HG02852 (cell line): ENCODE results near the gene PRCD.
A peak's percentile ranks its signal among the peaks of the same experiment; 100 is the strongest.

ENCODE experiments used
- ATAC-seq: cut with Tn5 transposase; IDR thresholded peaks from one replicate; pipeline ENCODE4 v1.9.1; 2021; ENCODE audit warnings: mild to moderate bottlenecking, moderate library complexity; ENCODE audit not compliant: unreplicated experiment

The PRCD gene, protein sequence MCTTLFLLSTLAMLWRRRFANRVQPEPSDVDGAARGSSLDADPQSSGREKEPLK

DNA sequence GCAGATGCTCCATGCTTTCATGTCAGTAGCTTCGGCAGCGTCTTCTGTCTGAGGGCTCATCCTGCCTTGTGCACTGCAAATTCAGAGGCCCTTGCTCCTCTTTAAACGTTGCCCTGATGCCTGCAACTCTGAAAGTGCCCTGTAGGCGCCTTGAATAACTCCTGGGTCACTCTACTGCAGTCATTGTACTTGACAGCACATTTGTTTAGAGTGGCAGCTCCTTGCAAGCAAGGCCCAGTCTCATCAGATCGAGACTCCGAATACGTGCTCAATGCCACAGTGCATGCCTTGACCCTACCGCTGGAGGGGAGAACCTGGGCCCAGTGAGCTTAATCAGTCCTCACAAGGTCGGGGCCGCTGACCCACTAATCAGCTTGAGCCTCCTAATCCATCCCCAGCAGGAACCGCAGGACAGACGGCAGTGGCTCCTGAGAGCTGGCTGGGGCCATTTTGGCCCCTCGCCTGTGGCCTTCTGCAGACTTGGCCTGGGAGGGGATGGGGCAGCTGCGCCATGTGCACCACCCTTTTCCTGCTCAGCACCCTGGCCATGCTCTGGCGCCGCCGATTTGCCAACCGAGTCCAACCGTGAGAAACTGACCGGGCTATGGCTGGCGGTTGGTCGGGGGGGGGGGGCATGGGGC, at the start of gene PRCD:
Gene PRCD (plus strand): TSS at position 414 of the 641 bp plus-strand sequence. CDS start 98 bp downstream, at position 512.
- ATAC-seq: no peak

- ATAC-seq: no peak
Observed at GRCh38 chr17:76490112-76490710, 49.6 kb upstream of the PRCD start.

DNA sequence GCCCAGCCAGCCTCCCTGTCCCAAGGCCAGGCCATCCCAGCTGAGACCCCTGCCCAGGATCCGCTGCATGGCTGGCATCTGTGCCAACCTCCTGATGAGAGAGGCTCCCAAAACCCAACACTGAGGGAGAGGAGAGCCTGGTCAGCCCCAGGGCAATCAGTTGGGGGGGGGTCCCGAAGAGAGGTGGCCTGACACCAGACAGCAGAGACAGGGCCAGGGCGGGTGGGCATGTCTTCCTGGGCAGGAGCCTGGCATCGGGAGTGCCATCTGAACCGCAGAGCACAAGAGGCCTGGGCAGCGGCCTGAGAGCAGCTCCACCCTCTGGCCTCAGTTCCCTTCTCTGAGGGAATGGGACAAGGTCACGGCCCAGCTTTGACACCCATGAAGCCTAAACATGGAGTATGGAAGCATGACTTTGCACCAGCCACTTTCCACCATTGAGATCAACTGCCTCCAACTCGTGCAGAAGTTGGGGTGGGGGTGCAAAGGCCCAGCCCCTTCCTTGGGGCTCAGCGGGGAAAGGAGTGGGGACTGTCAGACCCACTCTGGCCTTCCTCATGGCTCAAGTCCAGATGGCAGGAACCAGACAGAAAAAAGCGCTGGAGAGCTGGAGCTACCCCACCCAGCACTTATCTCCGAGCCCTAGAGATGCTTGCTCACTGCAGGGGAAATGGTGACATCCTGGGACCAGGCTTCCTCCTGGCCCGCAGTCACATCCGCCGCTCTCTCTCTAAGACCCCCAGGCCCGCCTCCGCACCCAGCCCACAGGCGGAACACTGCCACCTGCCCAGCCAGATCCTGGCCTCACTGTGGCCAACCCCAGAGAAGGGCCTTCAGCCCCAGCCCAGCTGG, 48.3 kb upstream of the PRCD start:
- ATAC-seq: peak; percentile 5

DNA sequence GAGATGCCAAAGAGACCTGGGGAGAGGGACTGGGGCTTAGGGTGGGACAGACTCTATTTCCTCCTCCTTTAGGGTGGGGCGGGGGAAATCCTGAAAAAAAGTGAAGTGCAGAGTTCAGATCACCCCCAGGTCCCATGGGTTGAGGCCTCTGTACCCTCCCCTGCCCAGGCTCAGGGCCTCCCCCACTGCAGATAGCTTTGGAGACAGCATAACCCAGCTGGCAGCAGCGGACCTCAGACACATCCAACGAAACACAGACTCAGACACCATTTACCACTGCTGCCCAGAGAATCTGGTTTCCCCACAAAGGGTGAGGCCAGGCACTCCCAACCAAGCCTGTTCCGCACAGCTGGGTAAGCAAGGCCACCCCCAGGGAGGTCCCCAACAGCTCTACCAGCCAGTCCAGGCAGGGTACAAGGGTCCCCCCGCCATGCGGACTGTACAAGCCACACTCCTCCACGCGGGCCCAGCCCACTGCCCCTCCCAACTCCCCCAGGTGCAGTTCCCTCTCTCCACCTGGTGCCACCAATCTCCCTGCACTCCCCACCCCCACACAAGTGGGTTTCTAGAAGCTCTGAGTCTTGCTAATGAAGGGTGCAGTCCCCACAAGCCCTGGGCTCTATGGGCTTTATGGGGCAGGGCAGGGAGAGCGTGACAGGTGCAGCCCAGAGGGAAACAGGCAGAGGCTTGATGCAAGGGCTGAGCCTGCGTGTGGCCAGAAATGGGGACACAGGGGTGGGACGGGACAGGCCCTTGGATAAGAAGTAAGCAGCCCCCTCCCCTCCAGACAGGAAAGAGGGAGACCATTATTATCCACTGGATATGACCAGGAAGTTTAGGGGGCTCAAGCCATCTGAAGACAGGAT, 47.5 kb upstream of the PRCD start:
- peak; percentile 43 for ATAC-seq

- ATAC-seq: peak; percentile 34
Observed at GRCh38 chr17:76492989-76493501, 46.8 kb upstream of the PRCD start.

GRCh38 chr17:76493505-76494167, 46.2 kb upstream of the PRCD start:
- no peak for ATAC-seq

GRCh38 chr17:76495663-76496400, 44.0 kb upstream of the PRCD start:
- ATAC-seq: no peak

GRCh38 chr17:76496464-76496863, 43.4 kb upstream of the PRCD start:
- ATAC-seq: no peak

GRCh38 chr17:76497699-76497978, 42.2 kb upstream of the PRCD start:
- ATAC-seq: no peak

GRCh38 chr17:76497979-76498875, 41.6 kb upstream of the PRCD start:
- ATAC-seq: no peak

DNA sequence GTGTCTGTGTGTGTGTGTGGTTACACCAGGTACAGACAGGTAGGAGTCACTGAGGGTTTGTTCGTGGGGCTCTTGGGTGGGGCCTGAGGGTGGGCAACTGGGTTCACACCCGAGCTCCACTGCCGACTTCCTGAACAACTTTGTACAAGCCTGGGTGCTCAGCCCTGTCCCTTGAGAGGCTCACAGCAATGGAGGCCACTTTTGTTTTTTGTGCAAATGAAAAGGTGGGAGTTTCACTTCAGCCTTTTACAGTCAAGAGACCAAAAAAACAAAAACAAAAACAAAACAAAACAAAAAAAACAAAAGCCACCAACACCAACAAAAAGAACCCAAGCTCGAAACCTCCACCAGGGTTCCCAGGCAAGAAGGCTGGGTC, 41.0 kb upstream of the PRCD start:
- ATAC-seq: no peak

- no peak for ATAC-seq
Observed at GRCh38 chr17:76499267-76499667, 40.6 kb upstream of the PRCD start.

GRCh38 chr17:76500074-76500746, 39.6 kb upstream of the PRCD start:
- no peak for ATAC-seq

- peak; percentile 10 for ATAC-seq
Observed at GRCh38 chr17:76500747-76501017, 39.2 kb upstream of the PRCD start.

DNA sequence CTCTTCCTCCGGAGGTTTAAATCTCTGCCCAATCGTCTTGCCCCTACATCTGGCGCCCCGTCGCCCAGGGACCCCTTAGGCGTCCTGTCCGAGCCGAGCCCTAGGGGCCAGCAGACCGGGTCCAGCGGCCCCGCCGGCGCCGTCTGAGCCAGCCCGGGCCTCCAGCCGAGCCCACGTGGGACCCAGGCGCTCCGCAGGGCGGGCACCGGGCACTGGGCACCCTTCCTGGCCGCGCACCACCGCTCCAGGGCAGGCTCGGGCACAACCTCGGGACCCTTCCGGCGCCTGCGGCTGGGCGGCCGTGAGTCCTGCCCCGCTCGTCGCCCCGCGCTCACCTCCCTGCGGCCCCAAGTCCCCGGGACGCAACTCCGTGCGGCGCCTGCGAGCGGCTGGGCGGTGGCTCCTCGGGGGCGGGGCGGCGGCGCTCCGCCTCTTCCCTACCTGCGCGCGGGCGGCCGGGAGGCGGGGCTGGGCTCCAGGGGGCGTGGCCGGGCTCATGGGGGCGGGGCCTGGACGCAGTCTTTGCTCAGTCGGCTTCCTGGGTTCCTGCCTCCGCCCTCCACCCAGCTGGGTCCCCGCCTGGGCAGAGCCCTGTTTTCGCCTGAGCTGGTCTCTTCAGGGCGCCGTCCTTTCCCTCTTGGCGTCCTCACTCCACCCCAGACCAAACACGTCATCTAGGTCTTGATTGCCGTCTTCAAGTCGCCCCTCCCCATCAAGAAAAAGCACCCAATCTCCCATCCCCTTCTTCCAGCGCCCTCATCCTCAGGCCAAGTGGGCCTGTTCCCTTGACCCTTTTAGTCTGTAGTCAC, 38.6 kb upstream of the PRCD start, which contains the start of gene RHBDF2:
Gene RHBDF2 (minus strand): TSS at position 406 of the 809 bp plus-strand sequence. CDS start 19,899 bp downstream, outside the sequence.
- ATAC-seq: peak; percentile 62

DNA sequence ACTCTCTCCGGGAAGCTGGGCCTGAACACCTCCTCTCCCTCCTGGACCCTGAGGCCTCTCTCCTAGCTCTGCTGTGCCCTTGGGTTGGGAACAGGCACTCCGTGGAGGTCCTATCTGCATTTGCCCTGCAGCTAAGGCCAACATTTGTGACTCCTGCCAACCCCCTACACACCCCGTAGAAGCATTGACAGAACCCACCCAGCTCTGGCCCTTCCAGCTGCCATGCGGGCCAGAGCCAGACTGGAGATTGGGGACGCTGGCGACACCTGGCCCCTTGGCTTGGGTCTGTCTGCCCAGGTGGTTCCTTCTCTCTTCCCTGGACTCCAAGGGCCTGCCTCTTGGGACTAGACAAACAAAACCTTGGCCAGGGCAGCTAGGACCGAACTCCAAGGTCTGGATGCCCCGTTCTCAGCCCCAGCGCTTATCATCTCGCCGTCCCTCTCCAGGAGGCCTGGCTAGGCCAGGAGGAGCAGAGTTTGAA, 38.0 kb upstream of the PRCD start:
- ATAC-seq: no peak
